Dendritic cell treated with granulocyte-macrophage colony-stimulating factor and Interleukin-4, amounts not matched to agents 40 ng/mL and 50 ng/mL, for 4 days (primary cell): ENCODE data around the gene SLC6A6.

Experiments used
- H3K27ac Mint-ChIP-seq: one replicate; pipeline ENCODE4 v1.8.0; 2022; ENCODE audit warnings: mild to moderate bottlenecking, mixed read lengths
- H3K27me3 Mint-ChIP-seq: one replicate; pipeline ENCODE4 v1.8.0; 2022; ENCODE audit warnings: mild to moderate bottlenecking, mixed read lengths
- H3K36me3 Mint-ChIP-seq: one replicate; pipeline ENCODE4 v1.8.0; 2022; ENCODE audit warnings: low read depth, mixed read lengths
- H3K4me1 Mint-ChIP-seq: one replicate; pipeline ENCODE4 v1.8.0; 2022; ENCODE audit warnings: low read depth, mixed read lengths
- H3K4me3 Mint-ChIP-seq: one replicate; pipeline ENCODE4 v1.8.0; 2022; ENCODE audit warnings: mild to moderate bottlenecking, moderate library complexity, mixed read lengths
- H3K9me3 Mint-ChIP-seq: one replicate; pipeline ENCODE4 v1.8.0; 2022; ENCODE audit warnings: mixed read lengths
- intact Hi-C: fragments of 100-400 bp; cut with micrococcal nuclease; formaldehyde crosslinking; loops from one replicate; pipeline ENCODE4 v1.15.0; 2022

The SLC6A6 gene

GRCh38 chr3:14490255-14490654 is 87.8 kb downstream of the SLC6A6 start:
- no peak overlapping the region for H3K27ac Mint-ChIP-seq
- H3K27me3 Mint-ChIP-seq, result no peaks in the 10 kb centered on the region
- peaks cover 81% of the 10 kb centered on the region for H3K36me3 Mint-ChIP-seq
- no peaks in the 10 kb centered on the region for H3K4me1 Mint-ChIP-seq
- H3K9me3 Mint-ChIP-seq, result no peaks in the 10 kb centered on the region
- intact Hi-C loops, result no loop called here
- H3K4me3 Mint-ChIP-seq, result no peak overlapping the region

GRCh38 chr3:14490831-14491230 is 88.4 kb downstream of the SLC6A6 start:
- Mint-ChIP-seq H3K9me3 (no peaks in the 10 kb centered on the region), H3K27me3 (no peaks in the 10 kb centered on the region), H3K4me1 (no peaks in the 10 kb centered on the region), H3K4me3 (no peak overlapping the region), H3K36me3 (peaks cover 75% of the 10 kb centered on the region), H3K27ac (no peak overlapping the region)
- intact Hi-C loops, result no loop called here

GRCh38 chr3:14491396-14492190 is 89.2 kb downstream of the SLC6A6 start:
- Mint-ChIP-seq H3K27ac (no peak overlapping the region), H3K9me3 (no peaks in the 10 kb centered on the region), H3K4me1 (no peaks in the 10 kb centered on the region), H3K36me3 (peaks cover 68% of the 10 kb centered on the region), H3K4me3 (no peak overlapping the region), H3K27me3 (no peaks in the 10 kb centered on the region)
- intact Hi-C loops, result no loop called here

- intact Hi-C loops, result no loop called here
- Mint-ChIP-seq H3K27me3 (peaks cover 2% of the 10 kb centered on the region), H3K4me1 (no peaks in the 10 kb centered on the region), H3K9me3 (no peaks in the 10 kb centered on the region), H3K36me3 (peaks cover 52% of the 10 kb centered on the region), H3K4me3 (no peak overlapping the region), H3K27ac (no peak overlapping the region)
Measured at GRCh38 chr3:14492948-14493881, 90.8 kb downstream of the SLC6A6 start.

- Mint-ChIP-seq H3K27ac (no peak overlapping the region), H3K4me3 (no peak overlapping the region), H3K4me1 (no peaks in the 10 kb centered on the region), H3K27me3 (peaks cover 2% of the 10 kb centered on the region), H3K36me3 (peaks cover 43% of the 10 kb centered on the region), H3K9me3 (no peaks in the 10 kb centered on the region)
- intact Hi-C loops, result no loop called here
Measured at GRCh38 chr3:14494279-14494972, 92.0 kb downstream of the SLC6A6 start.

- H3K36me3 Mint-ChIP-seq, result peaks cover 38% of the 10 kb centered on the region
- no peak overlapping the region for H3K4me3 Mint-ChIP-seq
- H3K27me3 Mint-ChIP-seq, result peaks cover 3% of the 10 kb centered on the region
- H3K4me1 Mint-ChIP-seq, result no peaks in the 10 kb centered on the region
- intact Hi-C loops, result no loop called here
- no peaks in the 10 kb centered on the region for H3K9me3 Mint-ChIP-seq
- no peak overlapping the region for H3K27ac Mint-ChIP-seq
Measured at GRCh38 chr3:14494973-14495300, 92.5 kb downstream of the SLC6A6 start.

GRCh38 chr3:14496351-14496750 is 93.9 kb downstream of the SLC6A6 start:
- Mint-ChIP-seq H3K4me1 (no peaks in the 10 kb centered on the region), H3K9me3 (no peaks in the 10 kb centered on the region)

GRCh38 chr3:14497321-14497720 is 94.9 kb downstream of the SLC6A6 start:
- H3K4me1 Mint-ChIP-seq, result no peaks in the 10 kb centered on the region
- peaks cover 5% of the 10 kb centered on the region for H3K9me3 Mint-ChIP-seq
- no peak overlapping the region for H3K4me3 Mint-ChIP-seq
- intact Hi-C loops, result no loop called here
- peaks cover 14% of the 10 kb centered on the region for H3K36me3 Mint-ChIP-seq
- H3K27me3 Mint-ChIP-seq, result peaks cover 4% of the 10 kb centered on the region
- H3K27ac Mint-ChIP-seq, result no peak overlapping the region

More at GRCh38 chr3:14496351-14496750, 93.9 kb downstream of the SLC6A6 start:
- H3K27me3 Mint-ChIP-seq, result peaks cover 4% of the 10 kb centered on the region
- intact Hi-C loops, result no loop called here
- peaks cover 24% of the 10 kb centered on the region for H3K36me3 Mint-ChIP-seq
- no peak overlapping the region for H3K4me3 Mint-ChIP-seq
- no peak overlapping the region for H3K27ac Mint-ChIP-seq

GRCh38 chr3:14502472-14502871 is 100.1 kb downstream of the SLC6A6 start:
- no peak overlapping the region for H3K27ac Mint-ChIP-seq
- intact Hi-C loops, result no loop called here
- H3K4me3 Mint-ChIP-seq, result no peak overlapping the region
- H3K4me1 Mint-ChIP-seq, result no peaks in the 10 kb centered on the region
- H3K9me3 Mint-ChIP-seq, result peaks cover 16% of the 10 kb centered on the region
- H3K27me3 Mint-ChIP-seq, result peaks cover 4% of the 10 kb centered on the region
- no peaks in the 10 kb centered on the region for H3K36me3 Mint-ChIP-seq

- Mint-ChIP-seq H3K4me3 (no peak overlapping the region), H3K9me3 (peaks cover 16% of the 10 kb centered on the region), H3K4me1 (no peaks in the 10 kb centered on the region), H3K27me3 (peaks cover 3% of the 10 kb centered on the region), H3K27ac (no peak overlapping the region), H3K36me3 (no peaks in the 10 kb centered on the region)
- intact Hi-C loops, result no loop called here
Measured at GRCh38 chr3:14503033-14503705, 100.8 kb downstream of the SLC6A6 start.

- Mint-ChIP-seq H3K27me3 (peaks cover 3% of the 10 kb centered on the region), H3K36me3 (no peaks in the 10 kb centered on the region), H3K27ac (no peak overlapping the region), H3K4me3 (no peak overlapping the region), H3K4me1 (no peaks in the 10 kb centered on the region), H3K9me3 (peaks cover 16% of the 10 kb centered on the region)
- intact Hi-C loops, result no loop called here
Measured at GRCh38 chr3:14503706-14504065, 101.3 kb downstream of the SLC6A6 start.

- Mint-ChIP-seq H3K27me3 (peaks cover 3% of the 10 kb centered on the region), H3K4me1 (no peaks in the 10 kb centered on the region), H3K27ac (no peak overlapping the region), H3K4me3 (no peak overlapping the region), H3K36me3 (no peaks in the 10 kb centered on the region), H3K9me3 (peaks cover 16% of the 10 kb centered on the region)
- intact Hi-C loops, result no loop called here
Measured at GRCh38 chr3:14505001-14505802, 102.8 kb downstream of the SLC6A6 start.
